HG02943 (cell line): ENCODE measurements around the gene ITGAD.

Experiments
- ATAC-seq: cut with Tn5 transposase; IDR thresholded peaks from one replicate; pipeline ENCODE4 v1.9.1; 2021; ENCODE audit warnings: mild to moderate bottlenecking, low read depth, moderate library complexity; ENCODE audit not compliant: unreplicated experiment

Gene ITGAD

DNA sequence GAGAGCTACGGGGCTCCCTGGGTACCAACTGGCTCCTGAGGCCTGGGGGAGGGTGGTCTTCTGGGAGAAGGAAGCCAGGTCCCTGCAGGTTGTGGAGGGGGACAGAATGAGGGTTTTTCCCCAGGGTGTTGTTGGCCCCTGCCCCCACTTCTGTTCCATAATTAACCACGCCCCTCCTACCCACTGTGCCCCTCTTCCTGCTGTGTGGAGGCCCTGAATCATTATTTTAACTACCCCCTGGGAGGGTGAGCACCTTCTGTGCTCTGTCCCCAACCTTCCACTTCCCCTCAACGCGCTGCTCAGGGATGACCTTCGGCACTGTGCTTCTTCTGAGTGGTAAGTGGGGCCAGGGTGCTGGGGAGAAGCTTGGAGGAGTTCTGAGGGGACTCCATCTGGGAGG is at the start of gene ITGAD:
TSS of gene ITGAD (plus strand) at position 280 of the 400 bp plus-strand sequence. CDS start at position 306, 26 bp downstream.
- ATAC-seq = no peak

DNA sequence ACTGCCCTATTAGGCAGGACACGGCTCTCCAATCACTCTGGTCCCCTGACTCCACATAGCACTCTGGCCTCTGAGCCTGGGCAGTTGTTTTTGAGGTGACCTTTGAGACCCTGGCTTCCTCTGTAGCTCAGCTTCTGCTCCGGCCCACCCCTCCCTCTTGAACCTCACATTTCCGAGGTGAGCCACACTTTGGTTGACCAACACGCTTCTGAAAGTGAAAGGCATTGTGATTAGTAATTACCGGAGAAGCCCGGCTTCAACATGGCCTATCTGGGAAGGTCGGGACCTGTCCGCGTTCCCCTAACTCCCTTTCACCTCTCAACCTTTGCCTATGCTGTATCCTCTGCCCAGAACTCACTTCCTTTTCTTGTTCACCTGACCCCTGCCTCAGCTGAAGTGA is 48.4 kb upstream of the ITGAD start:
- peak; percentile 86 for ATAC-seq

DNA sequence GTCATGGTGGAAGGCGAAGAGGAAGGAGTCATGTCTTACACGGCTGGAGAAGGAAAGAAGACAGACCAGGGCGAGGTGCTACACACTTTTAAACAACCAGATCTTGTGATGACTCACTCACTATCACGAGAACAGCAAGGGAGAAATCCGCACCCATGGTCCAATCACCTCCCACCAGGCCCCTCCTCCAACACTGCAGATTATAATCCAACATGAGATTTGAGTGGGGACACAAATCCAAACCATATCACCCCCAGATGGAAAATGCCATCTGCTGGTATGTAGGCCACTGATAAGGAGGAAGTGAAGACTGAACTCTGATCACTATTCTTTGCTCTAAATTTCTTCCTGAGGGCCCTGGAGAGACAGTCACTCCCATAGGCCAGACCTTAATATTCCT is 45.7 kb upstream of the ITGAD start:
- ATAC-seq = no peak

DNA sequence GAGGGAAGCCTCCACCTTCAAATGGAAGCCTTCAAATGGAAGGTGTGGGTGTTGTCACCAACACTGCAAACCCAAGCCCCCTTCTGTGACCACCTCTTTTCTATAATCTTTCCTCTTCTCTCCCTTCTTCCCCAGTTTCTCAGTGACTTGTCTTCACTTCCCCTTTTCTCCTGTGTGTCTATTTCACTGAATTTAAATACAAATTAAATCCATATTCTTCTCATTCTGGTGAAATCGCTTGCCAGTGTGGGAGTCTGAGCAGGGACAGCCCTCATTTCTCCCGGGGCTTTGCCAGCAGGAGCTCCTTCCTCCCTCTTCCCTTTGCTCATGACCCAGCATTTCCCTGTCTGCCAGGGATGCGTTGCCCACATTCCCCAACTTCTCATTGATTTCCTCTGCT is 44.6 kb upstream of the ITGAD start:
- ATAC-seq = no peak

DNA sequence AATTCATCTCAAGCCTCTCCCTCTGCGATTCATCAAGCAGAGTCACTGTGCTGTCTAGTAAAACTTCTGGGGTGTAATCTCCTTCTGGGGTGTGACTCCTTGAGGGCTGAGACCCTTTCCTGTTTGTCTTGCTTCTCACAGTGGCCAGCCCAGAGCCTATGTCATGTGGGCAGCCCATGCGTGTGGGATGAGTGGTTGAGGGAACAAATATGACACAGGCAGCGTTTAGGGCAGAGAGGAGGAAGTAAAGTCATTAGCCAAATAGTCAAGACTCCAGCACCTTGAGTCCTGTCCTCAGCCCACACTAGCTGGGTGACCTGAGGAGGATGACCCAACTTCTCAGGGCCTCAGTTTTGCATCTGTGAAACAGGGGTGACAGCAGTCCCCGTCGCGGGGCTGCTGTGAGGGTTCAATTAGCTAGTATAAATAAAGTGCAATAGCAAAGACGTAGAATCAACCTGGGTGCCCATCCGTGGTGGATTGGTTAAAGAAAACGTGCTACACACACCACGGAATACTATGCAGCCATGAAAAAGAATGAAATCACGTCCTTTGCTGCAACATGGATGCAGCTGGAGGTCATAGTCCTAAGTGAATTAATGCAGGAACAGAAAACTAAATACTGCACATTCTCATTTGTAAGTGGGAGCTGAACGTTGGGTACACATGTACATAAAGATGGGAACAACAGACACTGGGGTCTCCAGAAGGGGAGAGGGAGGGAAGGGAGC is 42.7 kb upstream of the ITGAD start:
- ATAC-seq = no peak

DNA sequence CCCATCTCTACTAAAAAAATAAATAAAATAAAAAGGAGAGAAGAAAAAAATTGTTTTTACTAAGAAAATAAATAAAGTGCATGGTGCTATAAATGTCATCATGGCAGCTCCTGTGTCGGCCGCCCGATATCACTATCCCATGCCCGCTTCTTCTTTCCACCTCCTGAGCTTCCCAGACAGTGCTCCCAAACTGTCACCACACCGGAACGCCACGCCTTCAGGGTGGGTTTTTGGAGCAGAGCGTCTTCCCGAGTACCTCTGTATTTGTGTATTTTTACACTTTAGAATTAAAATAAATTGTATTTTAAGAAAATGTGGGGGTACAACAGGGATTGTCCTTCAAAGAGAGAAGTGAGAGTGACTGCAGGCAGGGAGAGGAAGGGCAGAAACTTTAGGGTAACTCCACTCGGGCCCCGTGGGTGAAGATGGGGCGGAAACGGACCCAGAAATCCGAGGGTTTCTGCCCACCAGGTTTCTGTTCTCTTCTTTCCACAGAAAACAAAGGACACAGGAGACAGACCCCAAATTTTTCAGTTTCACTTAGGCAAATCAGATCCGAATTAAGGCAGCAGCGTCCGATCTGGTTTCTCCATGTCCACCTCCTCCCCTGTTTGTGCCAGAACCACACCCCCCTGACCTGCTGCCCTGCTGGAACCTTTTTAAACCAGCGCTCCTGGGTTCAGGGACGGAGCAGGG is 41.7 kb upstream of the ITGAD start:
- no peak for ATAC-seq

DNA sequence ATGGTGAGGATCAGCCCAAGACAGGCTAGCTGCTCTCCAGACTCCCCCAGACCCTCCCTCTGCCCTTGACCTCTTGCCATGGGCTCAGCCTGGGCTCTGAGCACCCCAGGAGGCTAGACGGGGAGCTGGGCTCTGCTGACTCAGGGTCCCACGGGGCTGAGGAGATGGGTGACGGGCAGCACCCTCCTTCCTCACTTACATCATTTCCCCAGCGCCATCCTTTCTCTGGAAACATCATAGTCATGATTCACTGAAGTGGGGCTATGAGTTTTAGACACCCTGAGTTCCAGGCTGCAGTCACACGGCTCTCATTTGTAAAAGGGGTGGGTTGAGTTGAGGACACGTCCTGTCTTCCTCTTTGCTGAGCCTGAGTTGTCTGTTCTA is 41.2 kb upstream of the ITGAD start:
- ATAC-seq = no peak

DNA sequence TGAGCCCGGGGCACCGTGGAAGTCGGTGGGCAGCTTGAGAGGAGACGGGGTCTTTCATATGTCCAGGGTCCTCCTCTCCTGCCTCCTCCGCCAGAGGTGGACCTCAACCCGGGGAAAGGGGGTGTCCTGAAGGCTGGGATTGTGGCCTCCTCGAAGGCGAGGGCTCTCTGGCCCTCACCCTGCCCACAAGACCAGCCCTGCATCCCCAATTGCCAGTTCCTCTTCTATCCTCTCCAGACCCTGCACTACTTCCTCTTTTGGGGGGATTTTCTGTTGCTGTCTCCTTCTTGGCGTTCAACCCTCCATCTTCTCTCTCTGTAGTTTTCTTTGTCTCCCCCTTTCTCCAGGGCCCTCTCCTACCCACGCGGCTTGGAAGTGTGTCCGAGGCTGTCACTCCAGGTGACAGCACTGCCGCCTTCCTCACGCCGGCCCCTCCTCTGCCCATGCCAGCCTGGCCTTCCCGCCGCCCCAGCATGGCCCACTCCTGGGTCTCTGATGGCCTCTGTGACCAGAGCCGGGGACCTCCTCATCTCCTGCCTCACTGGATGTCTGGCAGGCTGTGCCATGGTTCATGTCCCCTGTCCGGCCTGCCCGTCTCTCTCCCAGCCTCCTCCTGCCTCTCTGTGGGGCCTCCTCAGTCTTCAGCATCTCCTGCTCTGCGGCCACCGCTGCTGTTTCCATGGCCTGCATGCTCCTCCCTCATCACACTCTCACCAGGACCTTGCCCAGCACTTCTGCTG is 40.6 kb upstream of the ITGAD start:
- no peak for ATAC-seq

DNA sequence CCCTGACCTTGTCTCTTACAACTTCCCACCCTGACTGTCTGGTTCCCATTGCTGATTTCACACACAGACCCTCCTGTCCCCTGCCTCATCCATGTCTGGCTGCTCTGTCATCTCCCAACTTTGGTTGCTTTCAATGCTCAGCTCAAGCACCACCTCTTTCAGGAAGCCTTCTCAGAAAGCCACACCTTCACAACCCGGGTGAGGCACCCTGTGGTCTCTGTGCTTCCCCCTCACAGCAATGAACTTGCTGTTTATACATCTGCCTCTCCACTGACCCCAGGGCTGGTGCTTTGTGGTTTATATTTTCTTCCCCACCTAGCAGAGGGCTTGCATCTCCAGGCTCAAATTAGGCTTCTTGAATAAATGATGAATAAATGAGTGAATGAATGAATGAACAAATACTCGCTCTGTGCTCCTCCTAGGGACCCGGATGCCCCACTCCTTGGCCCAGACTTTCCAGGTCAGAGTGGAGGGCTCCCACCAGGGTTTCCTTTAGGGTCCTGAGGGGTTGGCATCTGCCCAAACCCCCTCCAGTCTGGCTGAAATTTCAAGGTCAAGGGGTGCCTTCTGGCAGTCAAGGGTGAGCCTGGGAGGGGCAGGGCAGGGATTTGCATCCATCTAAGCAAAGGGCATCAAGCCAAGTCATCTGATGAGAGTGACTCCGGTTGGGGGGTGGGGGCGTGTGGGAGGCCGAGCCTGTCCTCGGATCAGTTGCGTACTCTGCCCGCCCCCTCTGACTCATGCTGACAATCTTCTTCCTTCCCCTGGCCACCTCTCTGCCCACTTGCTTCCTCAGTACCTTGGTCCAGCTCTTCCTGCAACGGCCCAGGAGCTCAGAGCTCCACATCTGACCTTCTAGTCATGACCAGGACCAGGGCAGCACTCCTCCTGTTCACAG is 38.5 kb upstream of the ITGAD start, which contains the start of gene ITGAX:
TSS of gene ITGAX (plus strand) at position 783 of the 898 bp plus-strand sequence. CDS start at position 862, 79 bp downstream.
- ATAC-seq = no peak

DNA sequence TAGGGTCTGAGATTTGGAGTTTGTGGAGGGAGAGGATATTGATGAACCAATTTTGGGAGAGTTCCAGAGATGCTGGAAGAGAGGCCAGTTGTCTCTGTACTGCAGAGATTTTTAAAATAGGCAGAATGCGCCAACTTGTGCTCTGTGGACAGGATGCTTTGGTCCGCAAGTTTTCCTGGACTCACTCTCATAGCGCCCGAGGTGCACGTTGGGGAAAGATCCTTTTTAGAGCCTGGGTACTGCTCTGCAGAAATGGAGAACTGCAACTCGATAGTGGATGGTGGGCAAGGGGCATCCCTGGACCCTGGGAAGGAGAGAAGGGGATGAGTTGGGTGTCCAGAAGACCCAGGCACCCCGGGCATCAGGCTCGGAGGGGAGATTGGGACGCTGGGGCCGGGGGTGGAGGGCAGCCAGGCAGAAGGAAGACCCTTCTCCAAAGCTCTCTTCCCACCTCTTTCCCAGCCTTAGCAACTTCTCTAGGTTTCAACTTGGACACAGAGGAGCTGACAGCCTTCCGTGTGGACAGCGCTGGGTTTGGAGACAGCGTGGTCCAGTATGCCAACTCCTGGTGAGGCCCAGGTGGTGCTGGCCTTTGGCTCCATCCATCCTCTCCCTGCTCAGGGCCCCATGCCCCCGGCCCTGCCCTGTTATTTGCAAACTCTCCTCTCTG is 37.6 kb upstream of the ITGAD start:
- no peak for ATAC-seq

DNA sequence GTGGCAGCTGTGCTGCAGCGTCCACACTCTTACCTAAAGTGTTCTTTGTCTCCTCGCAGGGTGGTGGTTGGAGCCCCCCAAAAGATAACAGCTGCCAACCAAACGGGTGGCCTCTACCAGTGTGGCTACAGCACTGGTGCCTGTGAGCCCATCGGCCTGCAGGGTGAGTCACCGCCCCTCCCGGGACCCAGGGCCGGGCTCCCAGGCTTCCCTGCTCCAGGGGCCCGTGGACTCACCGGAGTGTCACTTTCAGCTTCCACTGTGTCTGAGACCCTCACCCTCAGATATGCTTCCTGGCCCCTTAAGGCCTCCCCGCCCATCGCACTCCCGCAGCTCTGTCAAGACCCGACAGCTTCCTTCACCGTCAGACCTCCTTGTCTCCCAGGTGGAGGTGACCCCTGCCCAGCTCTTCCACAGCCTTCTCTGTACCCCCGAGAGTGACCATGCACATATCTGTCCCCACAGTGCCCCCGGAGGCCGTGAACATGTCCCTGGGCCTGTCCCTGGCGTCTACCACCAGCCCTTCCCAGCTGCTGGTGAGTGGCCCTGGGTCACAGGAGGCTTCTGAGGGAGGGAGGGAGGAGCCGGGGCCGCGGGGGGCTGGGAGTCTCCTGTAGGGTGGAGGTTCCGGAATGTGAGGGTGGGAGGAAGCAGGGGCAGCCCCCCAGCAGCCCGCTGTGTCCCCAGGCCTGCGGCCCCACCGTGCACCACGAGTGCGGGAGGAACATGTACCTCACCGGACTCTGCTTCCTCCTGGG is 36.4 kb upstream of the ITGAD start:
- ATAC-seq = no peak

DNA sequence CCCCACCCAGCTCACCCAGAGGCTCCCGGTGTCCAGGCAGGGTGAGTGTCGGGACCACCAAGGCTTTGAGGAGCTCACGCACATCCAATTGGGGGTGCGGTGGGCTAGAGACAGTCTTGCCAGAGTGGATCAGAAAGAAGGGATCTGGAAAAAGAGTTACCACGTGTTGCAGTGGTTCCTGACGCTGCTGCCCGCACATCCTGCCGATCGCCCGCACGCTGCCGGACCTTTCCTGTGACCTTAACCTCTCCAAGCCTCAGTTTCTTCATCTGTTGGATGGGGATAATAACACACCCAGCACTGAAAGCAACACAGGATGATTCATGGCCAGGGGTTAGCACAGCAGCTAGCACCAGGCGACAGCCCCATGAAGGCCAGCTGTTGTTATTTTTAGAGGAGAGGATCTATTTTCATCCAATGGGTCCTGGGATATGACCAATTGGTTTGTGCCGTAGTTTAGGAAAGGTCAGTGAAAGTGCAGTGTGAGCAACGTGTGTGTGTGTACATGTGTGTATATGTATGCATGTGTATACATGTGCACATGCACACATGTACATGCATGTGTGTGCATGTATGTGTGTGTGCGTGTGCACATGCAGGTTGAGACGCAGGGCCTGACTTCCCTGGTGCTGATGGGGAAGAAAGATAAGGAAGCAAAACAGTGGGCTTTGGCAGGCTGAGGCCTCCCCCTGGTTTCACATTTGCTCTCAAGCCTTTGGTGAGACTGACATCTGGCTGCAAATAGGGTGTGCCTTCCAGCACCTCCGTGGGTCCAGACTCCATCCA is 35.6 kb upstream of the ITGAD start:
- no peak for ATAC-seq

DNA sequence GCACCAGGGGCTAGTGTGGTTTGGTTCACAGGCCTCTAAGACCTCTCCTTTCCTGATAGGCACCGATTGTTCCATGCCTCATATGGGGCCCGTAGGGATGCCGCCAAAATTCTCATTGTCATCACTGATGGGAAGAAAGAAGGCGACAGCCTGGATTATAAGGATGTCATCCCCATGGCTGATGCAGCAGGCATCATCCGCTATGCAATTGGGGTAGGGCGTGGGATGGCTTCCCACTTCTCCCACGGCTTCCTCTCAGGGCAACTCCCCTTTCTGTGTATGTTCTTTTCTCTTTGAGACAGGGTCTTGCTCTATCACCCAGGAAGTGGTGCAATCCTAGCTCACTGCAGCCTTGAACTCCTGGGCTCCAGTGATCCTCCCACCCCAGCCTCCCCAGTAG is 32.9 kb upstream of the ITGAD start:
- ATAC-seq = no peak

DNA sequence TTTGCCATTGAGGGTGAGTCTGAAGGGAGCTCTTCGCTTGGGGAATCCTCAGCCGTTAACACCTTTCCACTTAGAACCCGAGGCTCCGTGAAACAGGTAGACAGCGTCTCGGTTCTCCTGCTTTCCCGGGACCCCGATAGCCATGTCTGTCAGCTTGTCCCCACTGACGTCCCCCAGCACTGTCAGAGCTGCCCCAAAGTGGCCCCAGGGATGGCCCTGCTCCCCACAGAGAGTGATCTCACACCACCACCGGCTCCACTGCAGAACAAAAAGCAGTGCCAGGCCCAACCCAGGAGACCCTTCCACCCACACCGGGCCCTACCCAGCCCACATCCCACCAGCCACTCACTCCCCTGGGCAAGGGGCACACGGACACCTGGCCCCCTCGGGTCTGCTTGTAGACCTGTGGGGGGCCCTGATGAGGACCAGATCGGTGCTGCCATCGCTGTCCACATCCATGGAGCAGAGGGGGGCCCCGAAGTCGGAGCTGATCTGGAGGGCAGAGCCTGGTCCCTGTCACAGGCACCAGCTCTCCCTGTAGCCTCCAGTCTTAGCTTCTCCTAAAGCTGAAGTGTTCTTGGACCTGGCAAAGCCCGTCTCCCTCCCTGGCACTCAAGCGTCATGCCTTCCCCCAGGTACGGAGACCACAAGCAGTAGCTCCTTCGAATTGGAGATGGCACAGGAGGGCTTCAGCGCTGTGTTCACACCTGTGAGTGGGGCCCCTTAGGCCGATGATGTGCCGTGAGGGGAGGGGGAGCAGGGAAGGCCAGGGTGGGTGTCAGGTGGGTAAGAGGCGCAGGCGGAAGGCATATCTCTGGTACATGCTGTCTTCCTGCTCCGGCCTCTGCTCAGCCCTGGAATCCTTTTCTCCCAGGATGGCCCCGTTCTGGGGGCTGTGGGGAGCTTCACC is 31.7 kb upstream of the ITGAD start:
- no peak for ATAC-seq

DNA sequence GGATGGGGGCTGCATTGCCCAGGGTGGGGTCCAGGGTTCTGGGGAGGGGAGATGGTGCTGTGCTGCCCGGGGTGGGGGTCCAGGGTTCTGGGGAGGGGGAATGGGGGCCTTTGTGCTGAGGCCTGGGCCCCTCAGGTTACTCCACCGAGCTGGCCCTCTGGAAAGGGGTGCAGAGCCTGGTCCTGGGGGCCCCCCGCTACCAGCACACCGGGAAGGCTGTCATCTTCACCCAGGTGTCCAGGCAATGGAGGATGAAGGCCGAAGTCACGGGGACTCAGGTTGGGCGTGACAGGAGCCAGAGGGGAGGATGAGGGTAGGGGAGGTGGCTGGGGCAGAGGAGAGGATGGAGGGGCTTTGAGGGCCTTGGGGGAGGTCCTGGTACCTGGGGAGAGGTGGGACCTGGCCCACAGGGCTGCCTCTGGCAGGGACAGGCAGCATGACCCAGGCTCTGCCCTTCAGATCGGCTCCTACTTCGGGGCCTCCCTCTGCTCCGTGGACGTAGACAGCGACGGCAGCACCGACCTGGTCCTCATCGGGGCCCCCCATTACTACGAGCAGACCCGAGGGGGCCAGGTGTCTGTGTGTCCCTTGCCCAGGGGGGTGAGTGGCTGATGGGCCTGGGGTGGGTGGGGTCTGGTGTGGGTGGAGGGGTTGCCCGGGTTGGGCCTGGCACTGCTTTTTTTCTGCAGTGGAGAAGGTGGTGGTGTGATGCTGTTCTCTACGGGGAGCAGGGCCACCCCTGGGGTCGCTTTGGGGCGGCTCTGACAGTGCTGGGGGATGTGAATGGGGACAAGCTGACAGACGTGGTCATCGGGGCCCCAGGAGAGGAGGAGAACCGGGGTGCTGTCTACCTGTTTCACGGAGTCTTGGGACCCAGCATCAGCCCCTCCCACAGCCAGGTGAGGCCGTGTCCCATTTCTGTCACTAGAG is 30.4 kb upstream of the ITGAD start:
- no peak for ATAC-seq

DNA sequence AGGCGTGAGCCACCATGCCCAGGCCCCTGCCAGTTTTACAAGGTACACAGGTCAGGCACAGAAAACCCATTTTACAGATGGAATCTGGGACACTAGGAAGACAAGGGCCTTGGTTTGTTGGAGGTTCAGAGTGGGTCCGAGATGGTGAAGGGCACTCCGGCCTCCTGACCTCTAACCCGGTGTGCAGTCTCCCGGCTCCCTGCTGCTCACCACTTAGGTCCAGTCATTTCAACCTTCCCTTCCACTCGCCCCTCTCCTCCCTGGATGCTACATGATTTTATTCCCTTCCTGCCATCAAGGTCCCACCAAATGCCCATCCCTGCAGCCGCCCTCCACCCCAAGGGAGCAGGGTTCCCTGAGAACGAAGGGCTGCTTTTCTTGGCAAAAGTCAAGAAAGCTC is 29.4 kb upstream of the ITGAD start:
- ATAC-seq = no peak
